Measurements from ENCODE around the gene RBM14.
"Not testable (repeated sequence)": the region's sequence is repeated elsewhere in the genome, so short reads cannot be mapped to it uniquely, and the experiment has no call there.

RBM14 gene

GRCh38 chr11:66638177-66639065, 22.0 kb downstream of the RBM14 start, which contains the start of gene RBM4:
Gene RBM4, plus strand, starts transcription at chr11:66638703. Its CDS starts 1,009 bp downstream, at chr11:66639712.
- peak; percentile 99 for DNase-seq

GRCh38 chr11:66639066-66639813, 22.8 kb downstream of the RBM14 start:
- no peak for DNase-seq

- not testable (repeated sequence) for DNase-seq
Measured at GRCh38 chr11:66639814-66640340, 23.4 kb downstream of the RBM14 start.

GRCh38 chr11:66641834-66642233, 25.4 kb downstream of the RBM14 start:
- no peak for DNase-seq

GRCh38 chr11:66643745-66644437, 27.5 kb downstream of the RBM14 start:
- DNase-seq, result no peak

- DNase-seq, result no peak
Measured at GRCh38 chr11:66646828-66647227, 30.4 kb downstream of the RBM14 start.

- no peak for DNase-seq
Measured at GRCh38 chr11:66649903-66650302, 33.5 kb downstream of the RBM14 start.

GRCh38 chr11:66651016-66651415, 34.6 kb downstream of the RBM14 start:
- DNase-seq, result no peak

- no peak for DNase-seq
Measured at GRCh38 chr11:66652651-66653050, 36.2 kb downstream of the RBM14 start.

GRCh38 chr11:66653123-66653522, 36.7 kb downstream of the RBM14 start:
- no peak for DNase-seq

- no peak for DNase-seq
Measured at GRCh38 chr11:66659763-66660162, 43.3 kb downstream of the RBM14 start.

- DNase-seq, result no peak
Measured at GRCh38 chr11:66663741-66664296, 47.4 kb downstream of the RBM14 start.

- no peak for DNase-seq
Measured at GRCh38 chr11:66665369-66665768, 48.9 kb downstream of the RBM14 start.

GRCh38 chr11:66670816-66671215, 54.4 kb downstream of the RBM14 start:
- no peak for DNase-seq

- DNase-seq, result no peak
Measured at GRCh38 chr11:66674964-66675602, 58.7 kb downstream of the RBM14 start.

GRCh38 chr11:66676282-66676919, 60.0 kb downstream of the RBM14 start:
- no peak for DNase-seq
